Activated T-cell treated with anti-CD3 and anti-CD28 coated beads for 48 hours (primary cell): ENCODE results near the gene CYP26A1.

ENCODE experiments used
- DNase-seq: peaks from one replicate; pipeline ENCODE4 v3.0.0-alpha.2; 2020; ENCODE audit warnings: low read depth

CYP26A1 gene, protein sequence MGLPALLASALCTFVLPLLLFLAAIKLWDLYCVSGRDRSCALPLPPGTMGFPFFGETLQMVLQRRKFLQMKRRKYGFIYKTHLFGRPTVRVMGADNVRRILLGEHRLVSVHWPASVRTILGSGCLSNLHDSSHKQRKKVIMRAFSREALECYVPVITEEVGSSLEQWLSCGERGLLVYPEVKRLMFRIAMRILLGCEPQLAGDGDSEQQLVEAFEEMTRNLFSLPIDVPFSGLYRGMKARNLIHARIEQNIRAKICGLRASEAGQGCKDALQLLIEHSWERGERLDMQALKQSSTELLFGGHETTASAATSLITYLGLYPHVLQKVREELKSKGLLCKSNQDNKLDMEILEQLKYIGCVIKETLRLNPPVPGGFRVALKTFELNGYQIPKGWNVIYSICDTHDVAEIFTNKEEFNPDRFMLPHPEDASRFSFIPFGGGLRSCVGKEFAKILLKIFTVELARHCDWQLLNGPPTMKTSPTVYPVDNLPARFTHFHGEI

GRCh38 chr10:93073539-93074146 is at the start of gene CYP26A1:
Gene CYP26A1, plus strand, starts transcription at chr10:93073893. Its CDS starts 42 bp downstream, at chr10:93073935.
- DNase-seq, result no peak

DNA sequence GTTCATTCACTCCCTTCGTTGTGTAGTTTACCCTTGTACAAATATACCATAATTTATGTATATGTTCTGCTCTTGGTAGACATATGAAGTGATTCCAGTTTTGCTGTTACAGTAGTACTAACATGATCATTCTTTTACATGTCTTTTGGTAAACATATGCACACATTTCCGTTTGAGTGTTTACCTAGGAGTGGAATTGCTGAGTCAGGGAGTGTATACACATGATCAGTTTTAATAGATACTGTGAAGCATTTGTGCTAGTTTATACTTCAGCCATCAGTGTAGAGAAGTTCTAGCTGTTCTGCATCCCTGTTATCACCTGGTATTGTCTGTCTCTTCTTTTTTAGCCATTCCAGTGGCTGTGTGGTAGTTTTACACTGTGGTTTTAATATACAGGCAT is 47.6 kb upstream of the CYP26A1 start:
- no peak for DNase-seq

GRCh38 chr10:93027508-93027907 is 46.2 kb upstream of the CYP26A1 start:
- DNase-seq, result no peak

- no peak for DNase-seq
Observed at GRCh38 chr10:93028883-93029282, 44.8 kb upstream of the CYP26A1 start.

DNA sequence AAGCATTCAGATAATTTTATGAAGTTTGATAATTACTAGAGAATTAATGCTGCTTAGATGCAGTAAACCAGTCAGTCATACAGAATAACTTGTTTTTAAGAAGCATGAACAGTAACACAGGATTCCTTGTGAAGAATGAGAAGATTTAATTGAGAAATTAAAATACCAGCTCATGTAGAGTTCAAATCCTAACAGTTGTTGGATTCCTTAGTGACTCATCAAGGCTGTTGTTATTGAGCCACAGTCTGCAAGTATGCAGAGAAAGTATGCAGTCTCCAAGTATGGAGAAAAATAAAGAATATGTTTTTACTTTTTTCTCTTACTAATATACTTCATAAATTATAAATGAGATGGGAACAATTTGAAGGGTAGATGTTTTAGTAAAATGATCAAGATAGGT is 43.3 kb upstream of the CYP26A1 start:
- DNase-seq, result no peak

DNA sequence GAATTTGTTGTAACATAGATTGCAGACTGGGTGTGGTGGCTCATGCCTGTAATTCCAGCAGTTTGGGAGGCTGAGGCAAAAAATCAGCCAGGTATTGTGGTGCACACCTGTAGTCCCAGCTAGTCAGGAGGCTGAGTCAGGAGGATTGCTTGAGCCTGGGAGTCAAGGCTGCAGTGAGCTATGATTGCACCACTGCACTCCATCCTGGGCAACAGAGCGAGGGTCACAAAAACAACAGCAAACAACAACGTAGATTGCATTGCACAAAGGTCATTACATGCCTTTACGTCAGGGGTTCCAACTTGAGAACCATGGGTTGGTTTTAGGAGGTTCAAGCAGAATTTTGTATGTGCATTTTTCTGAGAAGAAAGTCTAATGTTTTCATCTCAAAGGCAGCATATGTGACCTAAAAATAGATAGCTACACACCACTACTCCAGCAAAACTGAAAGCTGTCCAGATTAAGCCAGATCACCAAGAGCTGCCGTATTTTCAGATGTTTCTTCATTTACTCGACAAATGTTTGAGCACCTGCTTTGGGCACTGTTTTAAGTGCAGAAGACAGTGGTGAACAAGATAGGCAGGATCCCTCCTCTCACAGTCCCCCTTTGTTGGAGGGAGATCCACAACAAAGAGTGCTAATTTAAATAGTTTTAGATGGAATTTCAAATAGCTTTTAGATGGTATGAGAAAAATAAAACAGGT is 41.4 kb upstream of the CYP26A1 start:
- DNase-seq, result no peak

DNA sequence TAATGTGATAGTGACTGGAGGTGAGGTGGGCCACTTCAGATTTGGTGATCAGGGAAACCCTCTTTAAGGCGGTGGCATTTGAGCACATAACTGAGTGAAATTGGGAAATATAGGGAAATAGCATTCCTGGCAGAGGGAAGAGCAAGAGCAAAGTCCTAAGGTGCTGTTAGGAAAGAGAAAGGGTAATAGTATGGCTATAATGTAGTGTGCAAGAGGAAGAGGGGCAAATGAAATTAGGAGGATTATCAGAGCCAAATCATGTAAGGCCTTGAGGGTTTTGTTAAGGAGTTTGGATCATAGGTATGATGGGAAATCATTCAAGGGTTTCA is 40.9 kb upstream of the CYP26A1 start:
- no peak for DNase-seq

DNA sequence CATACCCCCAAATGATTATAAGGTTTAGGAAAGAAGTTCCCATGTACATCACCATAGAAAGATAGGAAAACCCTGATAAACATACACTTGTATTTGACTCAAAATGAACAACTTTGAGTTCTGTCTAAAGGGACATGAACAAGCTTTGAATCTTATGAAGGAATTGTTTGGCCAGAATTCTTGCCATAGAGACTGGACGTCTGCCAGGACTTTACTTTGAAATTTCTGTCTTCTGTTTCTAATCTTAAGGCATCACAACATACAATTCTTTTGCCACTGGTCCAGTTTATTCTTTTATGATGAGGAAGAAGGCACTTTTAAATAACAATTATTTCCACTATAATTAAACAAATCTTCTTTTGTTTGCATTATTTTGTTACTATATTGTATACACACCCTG is 39.3 kb upstream of the CYP26A1 start:
- DNase-seq, result no peak

DNA sequence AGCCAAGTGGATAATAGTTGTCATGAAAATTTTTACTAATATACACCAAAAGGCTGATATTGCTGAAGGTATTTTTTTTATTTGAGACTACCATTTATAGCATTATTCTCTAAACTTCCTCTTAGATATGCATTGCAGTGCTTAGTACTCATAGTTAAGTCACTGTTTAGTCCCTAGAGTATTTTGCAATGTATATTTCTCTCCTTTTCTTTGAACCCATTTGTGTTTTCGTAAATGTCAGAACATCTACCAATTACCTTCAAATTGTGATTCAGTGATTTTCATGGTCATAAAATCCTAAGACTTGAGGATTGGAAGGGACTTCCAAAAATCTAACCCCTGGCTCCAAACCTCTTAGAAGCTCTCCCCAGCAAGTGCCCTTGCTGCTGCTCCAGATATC is 34.6 kb upstream of the CYP26A1 start:
- no peak for DNase-seq

- DNase-seq, result no peak
Observed at GRCh38 chr10:93039721-93040120, 34.0 kb upstream of the CYP26A1 start.

DNA sequence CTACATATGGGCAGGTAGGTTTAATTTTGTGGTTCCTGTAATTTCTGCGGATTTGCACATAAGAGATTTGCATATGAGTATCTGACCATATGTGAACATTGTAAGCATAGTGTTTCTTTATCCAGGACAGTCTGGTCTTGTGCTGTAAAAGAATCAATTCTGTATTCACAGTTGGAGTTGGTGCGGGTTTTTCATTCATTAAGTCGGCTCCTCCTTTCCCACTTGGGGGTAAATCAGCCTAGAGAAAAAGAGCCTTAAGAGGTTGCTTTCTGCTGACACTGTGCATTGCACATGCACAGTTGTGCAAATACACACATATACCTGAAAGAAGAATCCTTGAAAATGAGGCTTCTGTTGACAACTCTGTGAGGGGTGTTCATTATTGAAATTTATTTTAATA is 19.2 kb upstream of the CYP26A1 start:
- DNase-seq, result no peak

- DNase-seq, result no peak
Observed at GRCh38 chr10:93058139-93058538, 15.6 kb upstream of the CYP26A1 start.

- no peak for DNase-seq
Observed at GRCh38 chr10:93059975-93060886, 13.5 kb upstream of the CYP26A1 start, which contains the start of gene CYP26C1. Gene CYP26C1, plus strand, starts transcription at chr10:93060798. Its CDS starts 466 bp downstream, at chr10:93061264.

DNA sequence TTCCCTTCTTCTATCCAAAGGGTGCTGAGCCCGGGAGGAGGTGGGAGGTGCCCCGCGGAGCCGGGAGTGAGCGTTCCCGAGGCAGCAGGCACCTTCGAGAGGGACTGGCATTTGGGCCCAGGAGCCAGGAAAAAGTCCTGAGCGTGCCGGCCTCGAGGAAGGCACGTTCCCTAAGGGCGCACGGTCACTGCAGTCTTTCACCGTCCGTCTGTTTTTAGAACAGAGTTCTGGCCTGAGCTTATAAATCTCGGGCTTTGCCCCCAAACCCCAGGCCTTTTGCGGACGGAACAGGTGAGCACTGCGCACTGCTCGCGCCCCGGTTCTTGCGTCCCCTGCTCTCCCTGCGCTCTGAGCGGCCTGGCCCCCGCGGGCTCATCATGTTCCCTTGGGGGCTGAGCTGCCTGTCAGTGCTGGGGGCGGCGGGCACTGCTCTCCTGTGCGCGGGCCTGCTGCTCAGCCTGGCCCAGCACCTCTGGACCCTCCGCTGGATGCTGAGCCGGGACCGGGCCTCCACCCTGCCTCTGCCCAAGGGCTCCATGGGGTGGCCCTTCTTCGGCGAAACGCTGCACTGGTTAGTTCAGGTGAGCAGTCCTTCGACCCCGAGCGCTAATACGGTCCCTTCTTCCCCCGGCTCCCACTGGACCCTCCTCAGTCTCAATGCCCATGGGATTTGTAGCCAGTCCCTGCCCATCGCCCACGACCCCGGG is 12.7 kb upstream of the CYP26A1 start:
- DNase-seq, result no peak

GRCh38 chr10:93061594-93062513 is 11.8 kb upstream of the CYP26A1 start:
- DNase-seq, result no peak

DNA sequence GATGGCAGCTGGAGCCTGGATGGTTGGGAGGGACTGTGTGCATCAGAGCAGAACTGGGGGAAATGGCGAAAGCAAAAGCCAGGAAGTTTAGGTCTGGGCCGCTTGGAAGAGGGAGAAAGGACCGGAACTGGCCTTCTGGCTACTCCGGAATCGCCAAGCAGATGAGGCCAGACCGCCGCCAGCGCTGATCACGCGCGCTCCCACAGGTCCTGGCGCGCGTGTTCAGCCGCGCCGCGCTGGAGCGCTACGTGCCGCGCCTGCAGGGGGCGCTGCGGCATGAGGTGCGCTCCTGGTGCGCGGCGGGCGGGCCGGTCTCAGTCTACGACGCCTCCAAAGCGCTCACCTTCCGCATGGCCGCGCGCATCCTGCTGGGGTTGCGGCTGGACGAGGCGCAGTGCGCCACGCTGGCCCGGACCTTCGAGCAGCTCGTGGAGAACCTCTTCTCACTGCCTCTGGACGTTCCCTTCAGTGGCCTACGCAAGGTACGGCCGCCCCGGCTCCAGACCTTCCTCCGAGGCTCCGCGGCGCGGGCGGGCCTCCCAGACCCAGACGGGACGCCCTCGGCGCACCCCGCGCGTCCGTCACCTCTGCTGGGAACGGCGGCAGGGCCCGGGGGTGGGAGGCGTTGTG is 11.1 kb upstream of the CYP26A1 start:
- peak; percentile 67 for DNase-seq

DNA sequence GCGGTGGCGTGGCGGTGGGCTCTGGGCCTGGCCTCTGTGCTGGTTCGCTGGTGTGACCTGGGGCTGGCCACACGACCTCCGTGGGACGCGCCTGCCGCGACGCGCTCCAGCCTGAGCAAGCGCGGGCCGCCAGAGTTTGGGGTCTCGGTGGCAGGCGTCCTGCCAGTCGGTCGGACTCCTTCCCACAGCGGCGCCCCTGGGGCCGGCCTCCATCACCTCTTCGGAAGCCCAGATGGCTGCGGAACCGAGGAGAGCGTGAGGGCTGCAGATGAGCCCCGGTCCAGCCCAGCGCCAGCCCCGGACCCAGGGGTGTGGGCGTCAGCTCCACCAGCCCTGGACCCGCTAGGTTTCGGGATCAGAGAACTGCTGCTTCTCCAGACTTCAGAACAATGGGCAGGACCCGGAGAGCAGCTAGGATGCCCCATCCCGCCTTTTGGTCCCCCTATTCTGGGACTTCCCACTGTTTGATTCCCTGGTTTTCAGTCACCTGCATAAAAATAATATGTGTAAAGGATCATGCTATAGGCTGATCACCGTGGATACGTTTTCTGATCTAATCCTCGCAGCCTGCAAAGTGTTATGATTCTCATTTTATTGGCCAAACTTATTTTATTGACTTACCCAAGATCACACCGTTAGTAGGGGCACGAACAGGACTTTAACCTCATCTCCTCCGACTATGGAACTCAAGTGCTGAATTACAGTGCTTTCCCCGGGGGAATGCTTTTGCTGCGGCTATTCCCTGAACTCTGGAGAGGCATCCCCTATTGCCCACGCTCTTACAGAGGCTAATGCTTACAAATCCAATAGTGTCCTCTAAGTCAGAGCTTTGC is 10.3 kb upstream of the CYP26A1 start:
- no peak for DNase-seq

- DNase-seq, result no peak
Observed at GRCh38 chr10:93063977-93064660, 9.6 kb upstream of the CYP26A1 start.
